GM18505 (cell line): ENCODE measurements around the gene FAM133A.

Source experiments
- ATAC-seq: cut with Tn5 transposase; IDR thresholded peaks from one replicate; pipeline ENCODE4 v1.9.1; 2021; ENCODE audit not compliant: unreplicated experiment
- POLR2A ChIP-seq: IDR thresholded peaks from 4 replicates; pipeline ENCODE4 v1.6.1; 2011; ENCODE audit warnings: borderline replicate concordance; ENCODE audit not compliant: insufficient read depth, insufficient read length; ENCODE audit errors: extremely low read depth

FAM133A gene

GRCh38 chrX:93673869-93674271, at the start of gene FAM133A:
Gene FAM133A (plus strand): TSS chrX:93674206. CDS start chrX:93709420, 35,214 bp downstream.
- no peak for ATAC-seq
- TF ChIP-seq POLR2A: no peak

DNA sequence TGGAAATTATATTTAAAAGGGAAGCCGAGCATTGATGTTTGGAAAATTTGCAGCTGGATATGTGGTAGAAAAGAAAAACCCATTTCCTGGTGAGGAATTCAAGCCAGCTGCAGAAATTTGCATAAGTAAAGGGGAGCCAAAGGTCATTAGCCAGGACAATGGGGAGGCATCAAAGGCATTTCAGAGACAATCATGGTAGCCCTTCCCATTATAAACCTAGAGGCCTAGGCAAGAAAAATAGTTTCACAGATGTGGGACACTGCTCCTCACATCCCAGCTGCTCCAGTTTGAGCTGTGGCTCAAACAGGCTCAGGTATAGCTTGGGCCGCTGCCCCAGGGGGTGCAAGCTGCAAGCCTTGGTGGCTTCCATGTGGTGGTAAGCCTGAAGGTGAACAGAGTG, 36.4 kb upstream of the FAM133A start:
- no peak for TF ChIP-seq POLR2A
- ATAC-seq: no peak

GRCh38 chrX:93649381-93649780, 24.6 kb upstream of the FAM133A start:
- no peak for ATAC-seq
- TF ChIP-seq POLR2A: no peak

DNA sequence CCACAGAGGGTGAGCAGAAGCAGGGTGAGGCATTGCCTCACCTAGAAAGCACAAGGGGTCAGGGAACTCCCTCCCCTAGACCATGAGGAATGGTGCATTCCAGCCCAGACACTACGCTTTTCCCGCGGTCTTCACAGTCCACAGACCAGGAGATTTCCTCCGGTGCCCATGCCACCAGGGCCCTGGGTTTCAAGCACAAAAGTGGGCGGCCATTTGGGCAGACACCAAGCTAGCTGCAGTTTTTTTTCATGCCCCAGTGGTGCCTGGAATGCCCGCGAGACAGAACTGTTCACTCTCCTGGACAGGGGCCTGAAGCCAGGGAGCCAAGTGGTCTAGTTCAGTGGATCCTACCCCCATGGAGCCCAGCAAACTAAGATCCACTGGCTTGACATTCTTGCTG, 13.4 kb upstream of the FAM133A start:
- no peak for ATAC-seq
- TF ChIP-seq POLR2A: no peak

- ATAC-seq: peak; percentile 77
- no peak for TF ChIP-seq POLR2A
These were observed 744 bp upstream of the FAM133A start, which contains the start of gene NAP1L3 for GRCh38 chrX:93673056-93673868. Gene NAP1L3 (minus strand): TSS chrX:93673578. CDS start chrX:93673304, 274 bp downstream.

GRCh38 chrX:93695981-93696380, 22.0 kb downstream of the FAM133A start:
- no peak for TF ChIP-seq POLR2A
- ATAC-seq: no peak

- no peak for TF ChIP-seq POLR2A
- ATAC-seq: no peak
These were observed 29.7 kb downstream of the FAM133A start for GRCh38 chrX:93703701-93704100.

DNA sequence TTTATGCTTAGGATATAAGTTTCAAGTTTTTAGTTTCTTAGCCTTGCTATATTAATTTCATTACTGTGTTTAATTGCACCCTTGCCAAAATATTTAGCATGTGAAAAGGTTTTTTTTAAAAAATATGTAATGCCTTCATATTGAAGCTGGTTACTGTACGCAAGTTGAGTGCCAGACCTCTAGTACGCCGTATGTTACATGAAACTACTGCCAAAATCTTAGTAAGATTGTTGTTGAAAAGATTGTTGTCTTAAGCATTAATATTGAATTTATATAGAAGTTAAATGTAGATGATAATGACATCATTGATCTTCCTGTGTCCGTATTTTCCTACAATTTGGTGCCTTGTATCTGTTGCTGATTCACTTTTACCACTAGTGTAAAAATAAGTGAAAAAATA, 37.1 kb downstream of the FAM133A start:
- no peak for TF ChIP-seq POLR2A
- ATAC-seq: no peak

- ATAC-seq: no peak
- TF ChIP-seq POLR2A: no peak
These were observed 67.8 kb downstream of the FAM133A start for GRCh38 chrX:93741811-93742210.

DNA sequence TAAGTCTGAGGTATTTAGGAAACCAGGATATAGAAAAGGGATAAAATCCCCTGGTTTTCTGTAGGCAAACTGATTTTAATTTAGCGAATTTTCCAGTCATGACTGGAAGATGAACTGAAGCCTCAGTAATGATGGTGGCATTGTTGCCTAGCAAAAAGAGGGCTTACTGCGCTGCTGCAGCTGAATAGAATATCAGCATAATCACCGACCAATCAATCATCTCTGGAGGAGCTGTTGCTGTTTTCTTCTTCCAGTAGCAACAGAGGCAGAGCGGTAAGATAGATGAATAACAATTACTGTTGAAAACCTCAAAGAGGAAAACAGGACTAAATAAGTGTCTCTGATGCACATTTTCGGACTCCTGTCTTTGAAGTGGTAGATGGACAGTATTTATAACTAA, 86.2 kb downstream of the FAM133A start:
- TF ChIP-seq POLR2A: no peak
- ATAC-seq: no peak
